Measurements from ENCODE around the gene USP20.

USP20 gene

DNA sequence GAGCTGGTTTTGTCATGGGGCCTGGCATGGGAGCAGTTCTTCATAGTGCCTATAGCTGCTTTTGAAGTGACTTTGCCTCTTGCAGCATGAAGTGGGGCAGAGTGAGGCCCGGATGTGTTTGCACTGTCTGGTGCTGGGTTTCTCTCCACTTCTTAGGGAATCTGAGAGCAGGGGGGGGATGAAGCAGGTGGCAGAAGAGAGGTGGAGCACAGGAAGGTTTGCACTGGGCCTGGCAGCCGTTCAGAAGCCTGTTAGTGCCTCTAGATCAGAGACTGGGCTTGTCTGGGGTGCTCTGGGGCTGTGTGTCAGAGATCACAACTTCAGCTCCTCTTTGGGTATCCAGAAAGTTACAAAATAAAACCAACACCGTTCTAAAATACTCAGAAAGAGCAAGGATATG lies 18.4 kb downstream of the USP20 start:
- in situ Hi-C loops (cut with MboI; ENCODE audit: low sequenced_read_pairs): no loop called here

- in situ Hi-C loops (cut with MboI; ENCODE audit: low sequenced_read_pairs): no loop called here
These were observed 19.4 kb downstream of the USP20 start for GRCh38 chr9:129854588-129855110.

DNA sequence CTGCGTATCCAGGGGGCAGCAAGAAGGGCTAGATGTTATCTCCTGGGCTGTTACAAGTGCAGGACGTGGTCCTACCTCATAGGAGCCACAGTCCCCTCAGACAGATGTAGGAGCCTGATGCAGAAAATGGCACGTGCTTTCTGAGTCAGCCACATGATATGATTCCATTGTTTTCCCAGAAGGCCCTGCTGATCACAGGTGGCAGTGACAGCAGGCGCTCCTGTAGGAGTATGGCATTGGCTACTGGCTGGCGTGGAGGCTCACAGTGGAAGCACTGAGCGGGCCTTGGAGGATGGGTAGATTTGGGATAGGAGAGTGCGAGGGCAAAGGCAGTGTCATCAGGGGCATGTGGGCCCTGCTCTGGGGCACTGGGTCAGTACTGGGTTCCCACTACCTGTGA lies 21.9 kb downstream of the USP20 start:
- in situ Hi-C loops (cut with MboI; ENCODE audit: low sequenced_read_pairs): no loop called here

GRCh38 chr9:129858167-129858962 lies 23.1 kb downstream of the USP20 start:
- in situ Hi-C loops (cut with MboI; ENCODE audit: low sequenced_read_pairs): no loop called here

DNA sequence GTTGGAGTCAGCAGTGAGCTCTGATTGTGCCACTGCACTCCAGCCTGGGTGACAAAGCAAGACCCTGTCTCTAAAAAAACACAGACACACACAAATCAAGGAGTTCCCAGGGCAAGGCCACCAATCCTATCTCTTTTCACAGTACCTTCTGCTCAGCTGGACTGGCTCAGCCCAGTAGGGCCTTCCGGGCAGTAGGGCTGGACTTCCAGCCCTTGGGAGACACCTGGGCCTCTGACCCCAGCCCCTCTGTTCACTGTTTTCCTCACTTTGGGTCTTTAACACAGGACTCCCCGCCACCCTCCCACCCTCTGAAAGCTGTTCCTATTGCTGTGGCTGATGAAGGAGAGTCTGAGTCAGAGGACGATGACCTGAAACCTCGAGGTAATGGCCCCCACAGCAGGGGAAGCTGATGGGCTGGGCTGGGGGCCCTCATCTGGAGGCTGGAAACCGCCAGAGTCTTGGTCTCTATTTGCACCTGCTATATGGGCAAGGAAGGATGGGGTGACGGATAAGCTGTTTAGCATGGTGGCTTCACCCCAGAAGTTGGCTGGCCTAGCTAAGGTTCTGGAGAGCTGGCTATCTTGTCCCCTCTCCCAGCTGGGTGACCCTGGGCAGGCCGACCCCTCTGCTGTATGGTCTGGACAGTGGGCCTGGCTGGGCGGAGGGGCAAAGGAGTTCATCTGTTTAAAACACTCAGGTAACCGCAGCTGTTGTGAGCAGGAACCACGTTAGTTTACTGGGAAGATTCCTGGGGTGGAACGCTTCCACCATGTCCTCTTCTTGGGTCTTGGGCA lies 25.6 kb downstream of the USP20 start:
- in situ Hi-C loops (cut with MboI; ENCODE audit: low sequenced_read_pairs): no loop called here

DNA sequence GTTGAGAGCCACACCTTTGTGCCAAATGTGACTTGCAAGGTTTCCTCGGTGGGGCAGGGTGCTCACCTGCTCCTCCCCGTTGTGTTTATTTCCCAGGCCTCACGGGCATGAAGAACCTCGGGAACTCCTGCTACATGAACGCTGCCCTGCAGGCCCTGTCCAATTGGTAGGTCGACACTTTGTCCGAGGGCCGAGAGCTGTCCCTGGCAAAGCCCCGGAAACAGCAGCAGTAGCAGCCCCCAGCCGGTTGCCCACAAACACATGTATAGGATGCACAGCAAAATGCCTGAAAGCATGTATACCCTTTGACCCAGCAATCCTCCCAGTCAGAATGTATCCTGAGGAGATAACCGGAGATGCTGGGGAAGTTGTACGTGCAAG lies 26.2 kb downstream of the USP20 start:
- in situ Hi-C loops (cut with MboI; ENCODE audit: low sequenced_read_pairs): no loop called here

GRCh38 chr9:129863059-129863690 lies 27.9 kb downstream of the USP20 start:
- in situ Hi-C loops (cut with MboI; ENCODE audit: low sequenced_read_pairs): no loop called here

GRCh38 chr9:129864991-129865647 lies 29.9 kb downstream of the USP20 start:
- in situ Hi-C loops (cut with MboI; ENCODE audit: low sequenced_read_pairs): no loop called here

DNA sequence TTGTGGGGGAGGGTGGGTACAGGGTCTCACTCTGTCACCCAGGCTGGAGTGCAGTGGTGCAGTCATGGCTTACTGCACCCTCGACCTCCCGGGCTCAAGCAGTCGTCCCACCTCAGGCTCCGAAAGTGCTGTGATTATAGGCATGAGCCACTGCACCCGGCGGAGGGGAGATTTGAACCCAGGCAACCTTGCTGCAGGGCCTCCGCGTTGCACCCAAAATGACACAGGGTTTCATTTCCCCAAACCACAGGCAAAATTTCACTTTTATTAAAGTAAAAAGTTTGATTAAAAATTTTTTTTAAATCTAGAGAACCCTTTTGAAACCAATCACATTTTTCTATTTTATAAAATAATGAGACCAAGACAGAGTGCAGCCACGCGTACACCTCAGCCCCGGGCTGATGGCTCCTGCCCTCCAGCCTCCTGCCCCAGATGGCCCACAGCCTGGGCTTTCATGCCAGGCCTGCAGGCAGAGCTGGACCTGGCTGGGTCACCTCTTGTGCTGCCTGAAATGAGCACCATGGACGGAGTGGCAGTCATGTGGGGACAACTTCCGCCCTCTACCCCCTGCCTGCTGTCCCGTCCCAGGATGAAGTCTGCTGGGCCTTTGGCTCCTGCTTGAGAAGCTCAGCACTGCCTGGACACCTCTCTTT lies 30.5 kb downstream of the USP20 start:
- in situ Hi-C loops (cut with MboI; ENCODE audit: low sequenced_read_pairs): no loop called here

DNA sequence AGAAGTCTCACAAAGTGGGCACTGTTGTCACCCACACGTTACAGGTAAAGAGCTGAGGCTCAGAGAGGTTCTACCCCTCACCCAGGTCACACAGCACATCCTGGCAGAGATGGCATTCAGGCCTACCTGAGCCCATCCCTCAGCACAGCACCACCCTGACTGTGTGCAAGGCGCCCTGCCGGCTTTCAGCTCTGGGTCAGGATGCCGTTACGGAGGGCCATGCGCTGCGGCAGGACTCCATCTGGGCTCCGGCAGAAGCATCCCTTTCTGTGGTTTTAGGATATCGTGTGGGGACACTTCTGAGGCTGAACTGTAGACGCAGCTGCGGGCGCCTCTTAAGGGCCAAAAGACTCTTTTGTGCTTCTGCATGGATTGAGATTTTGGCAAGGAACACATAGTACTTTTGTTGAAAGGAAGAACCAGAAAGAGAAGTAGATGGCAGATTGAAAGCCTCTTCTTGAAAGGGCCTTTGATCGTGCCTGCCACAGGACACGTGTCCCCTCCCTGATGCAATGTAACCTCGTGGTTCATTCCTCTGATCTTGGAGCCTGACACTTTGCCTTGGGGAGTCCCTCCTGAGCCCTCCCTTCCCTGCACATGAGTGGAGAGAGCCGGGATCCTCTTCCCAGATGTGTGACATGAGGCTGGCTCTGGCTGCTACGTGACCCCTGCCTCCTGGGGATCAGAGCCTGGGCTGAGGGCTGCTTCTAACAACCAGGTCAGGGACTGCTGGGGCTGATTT lies 31.3 kb downstream of the USP20 start:
- in situ Hi-C loops (cut with MboI; ENCODE audit: low sequenced_read_pairs): no loop called here

DNA sequence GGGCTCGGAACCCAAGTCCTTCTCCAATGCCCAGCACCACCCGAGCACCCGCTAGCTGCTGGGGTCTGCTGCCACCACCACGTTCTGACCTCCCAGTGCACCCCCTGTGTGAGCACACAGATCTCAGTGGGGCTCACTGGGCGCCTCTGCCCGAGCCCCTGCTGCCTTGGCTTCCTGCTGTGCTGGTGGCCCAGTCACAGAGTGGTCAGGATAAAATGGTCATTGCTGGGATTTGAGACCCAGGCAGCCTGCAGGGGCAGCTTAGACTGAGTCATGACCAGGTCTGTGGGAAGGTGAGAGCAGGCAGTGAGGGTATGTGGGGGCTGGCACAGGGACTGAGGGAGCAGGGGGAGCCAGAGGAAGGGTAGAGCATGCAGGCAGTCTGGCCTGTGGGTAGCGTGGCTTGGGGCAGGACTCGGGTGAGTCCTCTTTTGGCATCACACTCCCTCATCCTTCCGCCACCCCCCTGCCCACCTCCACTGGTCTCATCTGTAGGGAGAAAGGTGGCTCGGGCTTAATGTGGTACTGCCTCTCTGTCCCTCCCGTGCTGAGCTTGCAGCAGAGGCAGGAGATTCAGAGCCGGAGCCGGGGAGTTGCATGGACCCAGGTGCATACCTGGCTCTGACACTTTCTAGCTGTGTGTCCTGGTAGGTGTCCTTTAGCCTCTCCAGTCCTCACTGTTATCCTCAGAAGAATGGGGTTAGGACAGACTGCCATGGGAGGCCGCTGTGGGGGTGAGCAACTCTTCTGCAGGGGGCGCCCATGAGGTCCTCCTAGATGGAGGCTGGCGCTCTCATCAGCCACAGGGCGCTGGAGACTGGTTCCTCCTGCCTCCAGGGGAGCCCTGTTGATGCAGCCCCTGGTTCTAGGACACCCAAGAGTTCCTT lies 32.1 kb downstream of the USP20 start:
- in situ Hi-C loops (cut with MboI; ENCODE audit: low sequenced_read_pairs): no loop called here

- in situ Hi-C loops (cut with MboI; ENCODE audit: low sequenced_read_pairs): no loop called here
These were observed 33.0 kb downstream of the USP20 start for GRCh38 chr9:129868023-129868871.

DNA sequence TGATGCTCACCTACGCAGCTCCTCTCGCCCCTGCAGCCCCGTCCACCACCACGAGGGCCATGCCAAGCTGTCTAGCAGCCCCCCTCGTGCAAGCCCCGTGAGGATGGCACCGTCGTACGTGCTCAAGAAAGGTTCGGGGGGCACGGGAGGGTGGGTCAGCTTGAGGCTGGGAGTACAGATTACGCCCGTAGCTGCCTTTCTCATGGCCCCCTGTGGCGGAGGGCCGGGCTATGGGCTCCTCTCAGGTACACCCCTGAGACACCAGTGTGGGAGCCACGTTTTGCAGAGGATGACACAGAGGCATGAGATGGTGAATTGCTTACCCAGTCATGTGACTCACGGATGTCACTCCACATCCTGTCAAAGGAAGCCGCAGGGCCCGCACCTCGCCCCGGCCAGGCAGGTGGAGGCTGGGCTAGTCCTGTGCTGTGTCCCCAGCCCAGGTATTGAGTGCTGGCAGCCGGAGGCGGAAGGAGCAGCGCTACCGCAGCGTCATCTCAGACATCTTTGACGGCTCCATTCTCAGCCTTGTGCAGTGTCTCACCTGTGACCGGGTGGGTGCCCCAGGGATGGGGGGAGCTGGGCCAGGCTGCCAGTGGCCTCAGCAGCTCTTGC lies 33.7 kb downstream of the USP20 start:
- in situ Hi-C loops (cut with MboI; ENCODE audit: low sequenced_read_pairs): no loop called here

GRCh38 chr9:129869585-129870501 lies 34.6 kb downstream of the USP20 start:
- in situ Hi-C loops (cut with MboI; ENCODE audit: low sequenced_read_pairs): no loop called here

DNA sequence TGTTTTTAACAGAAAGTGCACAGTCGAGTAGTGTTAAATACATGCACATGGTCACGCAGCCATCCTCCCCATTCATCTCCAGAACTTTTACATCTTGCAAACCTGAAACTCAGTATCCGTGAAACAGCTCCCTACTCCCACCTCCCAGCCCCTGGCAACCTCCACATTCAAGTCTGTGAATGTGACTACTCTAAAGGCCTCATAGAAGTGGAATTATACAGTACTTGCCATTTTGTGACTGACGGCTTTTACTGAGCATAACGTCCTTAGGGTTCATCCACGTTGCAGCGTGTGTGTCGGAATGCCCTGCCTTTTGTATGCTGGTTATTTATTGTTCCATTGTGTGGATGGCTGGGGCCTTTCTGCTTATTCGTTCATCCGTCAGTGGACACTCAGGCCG lies 35.8 kb downstream of the USP20 start:
- in situ Hi-C loops (cut with MboI; ENCODE audit: low sequenced_read_pairs): no loop called here

DNA sequence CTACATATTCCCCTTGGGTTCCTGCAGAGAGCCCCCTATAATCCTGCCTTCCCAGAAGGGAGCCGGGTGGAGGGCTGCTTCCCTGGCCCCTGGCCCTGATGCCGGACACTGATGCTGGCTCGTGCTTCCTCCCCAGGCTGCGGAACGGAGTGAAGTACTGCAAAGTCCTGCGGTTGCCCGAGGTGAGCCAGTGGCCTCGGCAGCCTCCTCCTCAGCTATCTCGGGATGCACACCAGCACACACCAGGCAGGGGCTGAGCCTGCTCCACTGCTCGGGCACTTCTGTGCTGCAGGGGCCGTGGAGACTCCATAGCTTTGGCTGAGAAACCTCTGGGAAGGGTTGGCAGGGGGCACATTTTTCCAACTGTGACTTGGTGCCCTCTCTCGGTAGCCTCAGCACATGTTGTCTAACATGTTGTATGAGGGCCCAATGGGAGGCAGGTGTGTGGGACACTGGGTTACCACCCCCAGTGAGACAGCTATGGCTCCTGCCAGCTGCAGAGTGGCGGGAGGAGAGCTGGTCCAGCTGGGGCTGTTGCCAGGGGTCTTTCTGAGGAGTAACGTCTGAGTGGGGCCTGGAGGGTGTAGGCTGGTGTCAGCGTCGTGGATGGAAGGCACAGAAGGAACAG lies 38.4 kb downstream of the USP20 start:
- in situ Hi-C loops (cut with MboI; ENCODE audit: low sequenced_read_pairs): no loop called here
